ENCODE data around the gene SOD2. TPM values are rescaled to one million over a fixed set of nuclear protein-coding genes. Genes with fewer than 3 reads are reported as not detected.

The SOD2 gene
- total RNA-seq, 1 experiment from 2014 or later = 80.5 TPM

GRCh38 chr6:159742165-159742564 is 49.1 kb upstream of the SOD2 start:
- H3K4me1 ChIP-seq (ENCODE audit: insufficient read depth, low read length) = no peaks in the 10 kb centered on the region
- no peaks in the 10 kb centered on the region for H3K23me2 ChIP-seq (ENCODE audit: insufficient read length, low read depth, low read length, poor library complexity, severe bottlenecking)
- H3K9me3 Mint-ChIP-seq = no peaks in the 10 kb centered on the region
- no peaks in the 10 kb centered on the region for H3K27me3 Mint-ChIP-seq (ENCODE audit: low read depth)
- no peaks in the 10 kb centered on the region for H3K9me3 ChIP-seq (ENCODE audit: control insufficient read depth, low read depth, low read length)
- no peak overlapping the region for H2AFZ ChIP-seq (ENCODE audit: low read length)
- peaks cover 6% of the 10 kb centered on the region; the same call in 1 of the 2 replicates for H3K79me2 ChIP-seq (ENCODE audit: insufficient read depth, low read length)
- no peak overlapping the region for H2BK120ac ChIP-seq (ENCODE audit: low read depth, low read length, poor library complexity, severe bottlenecking)
- no peaks in the 10 kb centered on the region for H4K20me1 ChIP-seq (ENCODE audit: control insufficient read depth, insufficient read depth, insufficient read length)
- no peak overlapping the region for H4K8ac ChIP-seq (replicated peaks; ENCODE audit: insufficient read length, low read depth, low read length)
- DNase-seq = no peak
- H3K79me1 ChIP-seq (ENCODE audit: insufficient read depth, low read depth, low read length, poor library complexity, severe bottlenecking) = peaks cover 11% of the 10 kb centered on the region
- no peak overlapping the region for H3K18ac ChIP-seq (ENCODE audit: insufficient read length, low read depth, low read length)
- no peak overlapping the region for H3K56ac ChIP-seq (ENCODE audit: insufficient read length, low read depth, low read length)
- H2BK5ac ChIP-seq (ENCODE audit: insufficient read length, low read length) = no peak overlapping the region
- no peak overlapping the region for H3K9ac ChIP-seq (ENCODE audit: extremely low read depth, insufficient read length, low read length)
- no peaks in the 10 kb centered on the region for H3K4me1 Mint-ChIP-seq
- H2AK5ac ChIP-seq (ENCODE audit: insufficient read length, low read length) = no peak overlapping the region
- no CpG with 5 or more reads among the region's 1 CpG for WGBS (ENCODE audit: extremely low coverage, insufficient read length, low lambda C conversion rate)
- no peak overlapping the region for H2BK15ac ChIP-seq (ENCODE audit: low read depth, low read length)
- no peak overlapping the region for H4K5ac ChIP-seq (ENCODE audit: insufficient read length, low read depth, low read length)
- no peak overlapping the region for H3T11ph ChIP-seq (ENCODE audit: low read length)
- no peak overlapping the region for H3K4me2 ChIP-seq (ENCODE audit: insufficient read depth, insufficient read length, low read length)
- no peak overlapping the region for H3K23ac ChIP-seq (ENCODE audit: insufficient read length, low read depth, low read length)
- H3K36me3 Mint-ChIP-seq (ENCODE audit: insufficient read depth in 1 of 3, low read depth in 3 of 3) = peaks cover 44 to 86% (median 84%) of the 10 kb centered on the region in 3 experiments; a peak in 6 of 7 replicates
- TF ChIP-seq CTCF (conservative IDR thresholded peaks at IDR 0.05) = no peak
- H4K91ac ChIP-seq (ENCODE audit: insufficient read length, low read depth, low read length) = no peak overlapping the region
- H2BK12ac ChIP-seq (ENCODE audit: insufficient read length, low read depth, low read length) = no peak overlapping the region
- H3K27ac Mint-ChIP-seq = no peak overlapping the region; a peak in 1 of 7 replicates
- H2BK20ac ChIP-seq (ENCODE audit: low read depth, low read length, poor library complexity, severe bottlenecking) = no peak overlapping the region
- no peaks in the 10 kb centered on the region for H3K27me3 ChIP-seq (ENCODE audit: insufficient read depth, low read length)
- H3K4ac ChIP-seq (ENCODE audit: low read depth, low read length) = no peak overlapping the region
- H3K4me3 Mint-ChIP-seq = no peak overlapping the region
- no peak overlapping the region for H3K14ac ChIP-seq (ENCODE audit: insufficient read depth, low read length)
- no peak overlapping the region for H3K27ac ChIP-seq (ENCODE audit: insufficient read length, low read depth, low read length)

All from H9 (cell line).